A549 (cell line): Measurements from ENCODE around the gene UST.

Experiments used
- CHD2 ChIP-seq: fragments of 150-350 bp; IDR thresholded peaks from 2 replicates; pipeline ENCODE4 v1.6.1; 2014; ENCODE audit warnings: low read length; ENCODE audit not compliant: partially characterized antibody
- EP300 ChIP-seq, 2 experiments: fragments of >200 bp; sonication (Bioruptor Twin); formaldehyde crosslinking; IDR thresholded peaks; 2 replicates in 1 of 2; 3 replicates in 1 of 2; pipeline ENCODE4 v1.6.1; 2016 to 2017
- POLR2A ChIP-seq: IDR thresholded peaks from 2 replicates; pipeline ENCODE4 v1.6.1; 2012; ENCODE audit warnings: mild to moderate bottlenecking, low read length
- REST ChIP-seq: fragments of 200-600 bp; sonication (generic); IDR thresholded peaks from 2 replicates; pipeline ENCODE4 v1.6.1; 2016; ENCODE audit warnings: antibody characterized with exemption, mild to moderate bottlenecking, moderate library complexity
- TF ChIP-seq, protein P1 (sequence below): fragments of 450-650 bp; IDR thresholded peaks from 2 replicates; pipeline ENCODE4 v1.6.1; 2014; ENCODE audit warnings: antibody characterized with exemption
- TF ChIP-seq, protein P2 (sequence below): fragments of >200 bp; sonication (Bioruptor Twin); formaldehyde crosslinking; IDR thresholded peaks from 3 replicates; pipeline ENCODE4 v1.5.1; 2016

- TF ChIP-seq, protein P1, sequence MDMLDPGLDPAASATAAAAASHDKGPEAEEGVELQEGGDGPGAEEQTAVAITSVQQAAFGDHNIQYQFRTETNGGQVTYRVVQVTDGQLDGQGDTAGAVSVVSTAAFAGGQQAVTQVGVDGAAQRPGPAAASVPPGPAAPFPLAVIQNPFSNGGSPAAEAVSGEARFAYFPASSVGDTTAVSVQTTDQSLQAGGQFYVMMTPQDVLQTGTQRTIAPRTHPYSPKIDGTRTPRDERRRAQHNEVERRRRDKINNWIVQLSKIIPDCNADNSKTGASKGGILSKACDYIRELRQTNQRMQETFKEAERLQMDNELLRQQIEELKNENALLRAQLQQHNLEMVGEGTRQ = no peak
- TF ChIP-seq REST = no peak
- TF ChIP-seq, protein P2, sequence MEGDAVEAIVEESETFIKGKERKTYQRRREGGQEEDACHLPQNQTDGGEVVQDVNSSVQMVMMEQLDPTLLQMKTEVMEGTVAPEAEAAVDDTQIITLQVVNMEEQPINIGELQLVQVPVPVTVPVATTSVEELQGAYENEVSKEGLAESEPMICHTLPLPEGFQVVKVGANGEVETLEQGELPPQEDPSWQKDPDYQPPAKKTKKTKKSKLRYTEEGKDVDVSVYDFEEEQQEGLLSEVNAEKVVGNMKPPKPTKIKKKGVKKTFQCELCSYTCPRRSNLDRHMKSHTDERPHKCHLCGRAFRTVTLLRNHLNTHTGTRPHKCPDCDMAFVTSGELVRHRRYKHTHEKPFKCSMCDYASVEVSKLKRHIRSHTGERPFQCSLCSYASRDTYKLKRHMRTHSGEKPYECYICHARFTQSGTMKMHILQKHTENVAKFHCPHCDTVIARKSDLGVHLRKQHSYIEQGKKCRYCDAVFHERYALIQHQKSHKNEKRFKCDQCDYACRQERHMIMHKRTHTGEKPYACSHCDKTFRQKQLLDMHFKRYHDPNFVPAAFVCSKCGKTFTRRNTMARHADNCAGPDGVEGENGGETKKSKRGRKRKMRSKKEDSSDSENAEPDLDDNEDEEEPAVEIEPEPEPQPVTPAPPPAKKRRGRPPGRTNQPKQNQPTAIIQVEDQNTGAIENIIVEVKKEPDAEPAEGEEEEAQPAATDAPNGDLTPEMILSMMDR = no peak
- TF ChIP-seq POLR2A = no peak
- TF ChIP-seq EP300 (IDR thresholded peaks at IDR 0.05) = no peak
- no peak for TF ChIP-seq CHD2
Measured at GRCh38 chr6:148954934-148955333, 208.1 kb downstream of the UST start.
